ENCODE results near the gene SRPRB.

SRPRB gene

DNA sequence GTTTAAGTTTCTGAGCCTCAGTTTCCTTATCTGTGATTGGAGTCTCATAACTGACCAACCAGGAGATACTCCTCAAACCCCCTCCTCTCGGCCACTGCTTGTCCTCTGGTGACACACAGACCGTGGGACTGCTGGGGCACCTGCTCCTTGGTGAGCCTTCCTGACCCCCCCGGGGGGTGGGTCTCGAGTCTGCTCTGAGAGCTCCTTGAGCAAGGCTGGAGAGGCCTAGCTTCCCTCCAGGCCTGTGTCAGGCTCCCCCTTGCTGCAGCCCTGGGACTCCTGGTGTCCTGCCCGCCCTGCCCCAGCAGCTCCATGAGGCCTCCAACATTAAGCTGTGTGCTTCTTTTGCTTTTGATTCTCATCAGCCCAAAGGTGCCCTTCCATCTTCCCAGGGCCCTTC is 27.7 kb downstream of the SRPRB start:
- Histone ChIP-seq H3F3A (ENCODE audit: insufficient read depth, low read length) (no peaks in the 10 kb centered on the region), H4K20me1 (ENCODE audit: insufficient read depth, low read length) (no peaks in the 10 kb centered on the region), H3K79me2 (ENCODE audit: low read length) (no peaks in the 10 kb centered on the region), H3K4me1 (ENCODE audit: low read length) (no peaks in the 10 kb centered on the region), H2AFZ (ENCODE audit: low read length) (no peak overlapping the region), H3K4me2 (ENCODE audit: low read depth, low read length) (no peak overlapping the region), H3K36me3 (replicated peaks; ENCODE audit: insufficient read depth, low read length) (no peaks in the 10 kb centered on the region), H3K27me3 (replicated peaks; ENCODE audit: insufficient read depth, low read length) (no peaks in the 10 kb centered on the region), H3K9ac (ENCODE audit: low read length) (no peak overlapping the region), H3K9me2 (replicated peaks; ENCODE audit: insufficient read depth, low read length) (no peaks in the 10 kb centered on the region), H3K27ac (ENCODE audit: low read length) (no peak overlapping the region), H3K4me3 (ENCODE audit: low read length) (no peak overlapping the region), H3K9me3 (replicated peaks; ENCODE audit: insufficient read depth, low read length) (no peaks in the 10 kb centered on the region)
- DNase-seq = no peak
- no peak for TF ChIP-seq EZH2 (optimal IDR thresholded peaks at IDR 0.05; ENCODE audit: low read depth, low read length)
- TF ChIP-seq, protein P1, sequence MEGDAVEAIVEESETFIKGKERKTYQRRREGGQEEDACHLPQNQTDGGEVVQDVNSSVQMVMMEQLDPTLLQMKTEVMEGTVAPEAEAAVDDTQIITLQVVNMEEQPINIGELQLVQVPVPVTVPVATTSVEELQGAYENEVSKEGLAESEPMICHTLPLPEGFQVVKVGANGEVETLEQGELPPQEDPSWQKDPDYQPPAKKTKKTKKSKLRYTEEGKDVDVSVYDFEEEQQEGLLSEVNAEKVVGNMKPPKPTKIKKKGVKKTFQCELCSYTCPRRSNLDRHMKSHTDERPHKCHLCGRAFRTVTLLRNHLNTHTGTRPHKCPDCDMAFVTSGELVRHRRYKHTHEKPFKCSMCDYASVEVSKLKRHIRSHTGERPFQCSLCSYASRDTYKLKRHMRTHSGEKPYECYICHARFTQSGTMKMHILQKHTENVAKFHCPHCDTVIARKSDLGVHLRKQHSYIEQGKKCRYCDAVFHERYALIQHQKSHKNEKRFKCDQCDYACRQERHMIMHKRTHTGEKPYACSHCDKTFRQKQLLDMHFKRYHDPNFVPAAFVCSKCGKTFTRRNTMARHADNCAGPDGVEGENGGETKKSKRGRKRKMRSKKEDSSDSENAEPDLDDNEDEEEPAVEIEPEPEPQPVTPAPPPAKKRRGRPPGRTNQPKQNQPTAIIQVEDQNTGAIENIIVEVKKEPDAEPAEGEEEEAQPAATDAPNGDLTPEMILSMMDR (IDR thresholded peaks at IDR 0.05; ENCODE audit: low read length) = no peak
- TF ChIP-seq EZH2phosphoT487 (IDR thresholded peaks at IDR 0.05; ENCODE audit: low read length) = no peak

DNA sequence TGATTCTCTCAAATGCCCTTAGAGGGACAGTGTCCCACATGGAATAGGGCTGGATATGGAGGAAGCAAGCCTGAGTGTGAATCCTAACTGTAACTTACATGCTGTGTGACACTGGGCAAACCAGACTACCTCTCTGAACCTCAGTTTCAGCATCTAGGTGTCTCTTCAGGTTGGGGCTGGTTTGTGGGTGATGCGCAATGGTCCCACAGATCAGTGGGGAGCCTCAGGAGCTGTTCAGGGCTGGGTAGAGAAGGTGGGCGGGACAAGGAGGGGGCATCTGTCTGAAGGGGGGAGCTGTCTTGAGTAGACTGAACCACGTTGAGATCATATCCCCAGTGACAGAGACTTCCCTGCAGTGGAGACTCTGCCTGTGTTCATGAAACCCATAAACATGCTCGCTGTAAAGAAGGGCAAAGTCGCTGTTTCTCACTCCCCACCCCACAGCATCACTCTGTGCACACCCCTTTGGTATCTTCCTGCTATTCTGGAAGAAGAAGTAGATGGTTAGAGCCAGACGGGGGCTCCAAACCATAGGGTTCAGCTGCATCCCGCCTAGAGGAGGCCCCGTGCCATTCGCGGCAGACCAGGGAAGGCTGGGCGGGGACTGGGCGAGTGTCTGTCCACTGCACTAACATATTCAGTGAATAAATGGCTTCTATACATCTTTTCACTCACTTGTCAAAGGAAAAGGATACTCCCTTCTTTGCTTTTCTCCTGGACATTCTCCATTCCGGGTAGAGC is 28.4 kb downstream of the SRPRB start:
- Histone ChIP-seq H2AFZ (ENCODE audit: low read length) (no peak overlapping the region), H3F3A (ENCODE audit: insufficient read depth, low read length) (no peaks in the 10 kb centered on the region), H3K9me2 (replicated peaks; ENCODE audit: insufficient read depth, low read length) (no peaks in the 10 kb centered on the region), H3K36me3 (replicated peaks; ENCODE audit: insufficient read depth, low read length) (no peaks in the 10 kb centered on the region), H3K9ac (ENCODE audit: low read length) (no peak overlapping the region), H3K9me3 (replicated peaks; ENCODE audit: insufficient read depth, low read length) (no peaks in the 10 kb centered on the region), H3K27ac (ENCODE audit: low read length) (no peak overlapping the region), H3K27me3 (replicated peaks; ENCODE audit: insufficient read depth, low read length) (no peaks in the 10 kb centered on the region), H3K4me1 (ENCODE audit: low read length) (no peaks in the 10 kb centered on the region), H4K20me1 (ENCODE audit: insufficient read depth, low read length) (no peaks in the 10 kb centered on the region), H3K79me2 (ENCODE audit: low read length) (no peaks in the 10 kb centered on the region), H3K4me2 (ENCODE audit: low read depth, low read length) (no peak overlapping the region), H3K4me3 (ENCODE audit: low read length) (no peak overlapping the region)
- DNase-seq = no peak
- TF ChIP-seq, protein P1 (IDR thresholded peaks at IDR 0.05; ENCODE audit: low read length) = no peak
- TF ChIP-seq EZH2phosphoT487 (IDR thresholded peaks at IDR 0.05; ENCODE audit: low read length) = no peak
- TF ChIP-seq EZH2 (optimal IDR thresholded peaks at IDR 0.05; ENCODE audit: low read depth, low read length) = no peak

DNA sequence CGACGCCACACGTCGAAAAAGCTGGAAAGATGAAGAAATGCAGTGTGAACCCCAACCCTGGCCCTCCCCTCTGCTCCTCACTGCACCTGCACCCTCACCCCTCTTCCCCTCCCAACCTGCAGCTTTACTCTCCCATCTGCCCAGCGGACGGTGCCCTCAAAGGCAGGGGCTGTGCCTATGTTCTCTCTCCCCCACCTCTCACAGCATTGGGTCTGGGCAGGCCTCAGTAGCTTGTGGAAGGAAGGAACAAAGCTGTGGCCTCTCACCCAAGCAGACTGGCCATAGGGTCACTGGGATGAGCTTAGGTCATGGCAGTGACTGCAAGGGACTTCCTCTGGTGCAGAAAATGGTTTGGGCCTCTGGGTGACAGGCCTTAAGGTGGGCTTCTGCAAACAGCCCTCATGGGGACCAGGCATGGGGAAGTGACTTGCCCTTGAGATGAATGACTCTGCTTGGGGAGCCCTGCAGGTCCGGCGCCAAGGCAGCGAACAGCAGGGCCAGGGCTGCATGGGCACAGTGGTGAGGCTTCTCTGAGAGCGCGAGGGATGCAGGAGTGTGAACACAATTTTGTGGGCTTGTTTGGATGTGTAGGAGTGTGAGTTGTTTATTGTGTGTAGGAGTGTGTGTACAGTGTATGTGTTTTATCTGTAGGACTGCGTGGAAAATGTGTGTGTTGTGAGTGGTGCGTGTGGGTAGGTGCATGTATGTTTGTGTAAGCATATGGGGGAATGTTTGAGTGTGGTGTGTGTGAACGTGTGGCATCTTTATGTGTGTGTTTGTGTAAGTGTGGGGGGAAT is 29.2 kb downstream of the SRPRB start:
- Histone ChIP-seq H4K20me1 (ENCODE audit: insufficient read depth, low read length) (no peaks in the 10 kb centered on the region), H2AFZ (ENCODE audit: low read length) (no peak overlapping the region), H3K4me1 (ENCODE audit: low read length) (no peaks in the 10 kb centered on the region), H3K4me3 (ENCODE audit: low read length) (no peak overlapping the region), H3K9me3 (replicated peaks; ENCODE audit: insufficient read depth, low read length) (no peaks in the 10 kb centered on the region), H3K27me3 (replicated peaks; ENCODE audit: insufficient read depth, low read length) (no peaks in the 10 kb centered on the region), H3F3A (ENCODE audit: insufficient read depth, low read length) (no peaks in the 10 kb centered on the region), H3K79me2 (ENCODE audit: low read length) (no peaks in the 10 kb centered on the region), H3K27ac (ENCODE audit: low read length) (no peak overlapping the region), H3K9ac (ENCODE audit: low read length) (no peak overlapping the region), H3K4me2 (ENCODE audit: low read depth, low read length) (no peak overlapping the region), H3K9me2 (replicated peaks; ENCODE audit: insufficient read depth, low read length) (no peaks in the 10 kb centered on the region), H3K36me3 (replicated peaks; ENCODE audit: insufficient read depth, low read length) (no peaks in the 10 kb centered on the region)
- TF ChIP-seq EZH2 (optimal IDR thresholded peaks at IDR 0.05; ENCODE audit: low read depth, low read length) (no peak), EZH2phosphoT487 (IDR thresholded peaks at IDR 0.05; ENCODE audit: low read length) (no peak)
- TF ChIP-seq, protein P1 (IDR thresholded peaks at IDR 0.05; ENCODE audit: low read length) = no peak
- DNase-seq = no peak

Measured in MM.1S (cell line).